Esophagus muscularis mucosa (tissue), 3 donors: ENCODE results near the gene GTF3C1.

ENCODE experiments used
- CTCF ChIP-seq, 3 experiments: fragments of 200-600 bp in 2 of 3; fragments of 450-650 bp in 1 of 3; sonication (generic) in 2 of 3; IDR thresholded peaks; one replicate each; pipeline ENCODE4 v1.5.1; 2017 to 2019; ENCODE audit warnings: antibody characterized with exemption in 3 of 3, mild to moderate bottlenecking in 2 of 3, moderate library complexity in 1 of 3
- POLR2A ChIP-seq: fragments of 450-650 bp; IDR thresholded peaks from one replicate; pipeline ENCODE4 v1.6.1; 2017; ENCODE audit warnings: antibody characterized with exemption, moderate library complexity, mild to moderate bottlenecking, low read depth

DNA sequence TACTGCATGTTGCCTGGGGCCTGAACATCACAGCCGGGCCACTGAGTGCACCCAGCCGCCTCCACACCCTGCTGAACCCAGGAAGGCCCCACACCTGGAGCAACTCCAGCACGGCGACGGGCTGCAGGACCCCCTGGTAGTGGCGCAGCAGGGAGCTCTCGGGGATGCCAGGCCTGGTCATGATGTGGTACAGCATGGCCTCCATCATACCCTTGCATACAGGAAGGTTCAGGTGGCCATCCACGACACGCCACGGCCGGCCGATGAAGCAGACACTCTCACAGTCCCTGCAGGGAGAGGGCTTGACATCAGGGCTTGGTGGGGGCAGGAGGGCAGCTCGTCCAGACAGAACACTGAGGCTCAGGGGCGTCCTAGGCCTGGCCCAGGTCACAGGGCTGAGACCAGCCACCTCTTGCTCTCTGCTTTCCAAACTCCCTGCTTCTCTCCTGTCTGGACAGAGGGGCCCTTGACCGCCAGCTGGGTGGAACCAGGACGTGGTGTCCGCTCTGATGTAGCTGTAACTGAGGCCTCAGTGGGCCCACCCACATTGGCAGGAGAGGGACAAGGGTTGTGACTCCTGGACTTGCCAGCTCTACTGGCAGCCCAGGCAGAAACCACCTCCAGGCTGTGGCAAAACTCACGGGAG lies 87.4 kb downstream of the GTF3C1 start:
- TF ChIP-seq CTCF (IDR thresholded peaks at IDR 0.05) (no peak), POLR2A (no peak)
